VCaP (cell line): ENCODE results near the gene COL26A1.

Experiments
- H3K27ac ChIP-seq: fragments of 450-650 bp; 2 replicates; pipeline ENCODE4 v1.5.1; 2017
- CTCF ChIP-seq: fragments of 450-650 bp; conservative IDR thresholded peaks from 2 replicates; pipeline ENCODE4 v1.5.1; 2017; ENCODE audit warnings: mild to moderate bottlenecking, moderate library complexity

The COL26A1 gene

GRCh38 chr7:101386558-101387231 lies 24.0 kb downstream of the COL26A1 start:
- H3K27ac ChIP-seq: no peak overlapping the region
- TF ChIP-seq CTCF: no peak

- TF ChIP-seq CTCF: no peak
- no peak overlapping the region for H3K27ac ChIP-seq
Measured at GRCh38 chr7:101390901-101391301, 28.2 kb downstream of the COL26A1 start.

GRCh38 chr7:101391991-101392390 lies 29.3 kb downstream of the COL26A1 start:
- H3K27ac ChIP-seq: no peak overlapping the region
- TF ChIP-seq CTCF: no peak

- H3K27ac ChIP-seq: no peak overlapping the region
- no peak for TF ChIP-seq CTCF
Measured at GRCh38 chr7:101393865-101394264, 31.2 kb downstream of the COL26A1 start.

GRCh38 chr7:101395376-101395775 lies 32.7 kb downstream of the COL26A1 start:
- TF ChIP-seq CTCF: no peak
- H3K27ac ChIP-seq: no peak overlapping the region

- no peak overlapping the region for H3K27ac ChIP-seq
- TF ChIP-seq CTCF: no peak
Measured at GRCh38 chr7:101397243-101397642, 34.6 kb downstream of the COL26A1 start.

GRCh38 chr7:101397770-101398324 lies 35.2 kb downstream of the COL26A1 start:
- TF ChIP-seq CTCF: no peak
- H3K27ac ChIP-seq: no peak overlapping the region
